ENCODE measurements around the gene LOXHD1. TPM values are rescaled to one million over a fixed set of nuclear protein-coding genes. Genes with fewer than 3 reads are reported as not detected.

LOXHD1 gene, protein sequence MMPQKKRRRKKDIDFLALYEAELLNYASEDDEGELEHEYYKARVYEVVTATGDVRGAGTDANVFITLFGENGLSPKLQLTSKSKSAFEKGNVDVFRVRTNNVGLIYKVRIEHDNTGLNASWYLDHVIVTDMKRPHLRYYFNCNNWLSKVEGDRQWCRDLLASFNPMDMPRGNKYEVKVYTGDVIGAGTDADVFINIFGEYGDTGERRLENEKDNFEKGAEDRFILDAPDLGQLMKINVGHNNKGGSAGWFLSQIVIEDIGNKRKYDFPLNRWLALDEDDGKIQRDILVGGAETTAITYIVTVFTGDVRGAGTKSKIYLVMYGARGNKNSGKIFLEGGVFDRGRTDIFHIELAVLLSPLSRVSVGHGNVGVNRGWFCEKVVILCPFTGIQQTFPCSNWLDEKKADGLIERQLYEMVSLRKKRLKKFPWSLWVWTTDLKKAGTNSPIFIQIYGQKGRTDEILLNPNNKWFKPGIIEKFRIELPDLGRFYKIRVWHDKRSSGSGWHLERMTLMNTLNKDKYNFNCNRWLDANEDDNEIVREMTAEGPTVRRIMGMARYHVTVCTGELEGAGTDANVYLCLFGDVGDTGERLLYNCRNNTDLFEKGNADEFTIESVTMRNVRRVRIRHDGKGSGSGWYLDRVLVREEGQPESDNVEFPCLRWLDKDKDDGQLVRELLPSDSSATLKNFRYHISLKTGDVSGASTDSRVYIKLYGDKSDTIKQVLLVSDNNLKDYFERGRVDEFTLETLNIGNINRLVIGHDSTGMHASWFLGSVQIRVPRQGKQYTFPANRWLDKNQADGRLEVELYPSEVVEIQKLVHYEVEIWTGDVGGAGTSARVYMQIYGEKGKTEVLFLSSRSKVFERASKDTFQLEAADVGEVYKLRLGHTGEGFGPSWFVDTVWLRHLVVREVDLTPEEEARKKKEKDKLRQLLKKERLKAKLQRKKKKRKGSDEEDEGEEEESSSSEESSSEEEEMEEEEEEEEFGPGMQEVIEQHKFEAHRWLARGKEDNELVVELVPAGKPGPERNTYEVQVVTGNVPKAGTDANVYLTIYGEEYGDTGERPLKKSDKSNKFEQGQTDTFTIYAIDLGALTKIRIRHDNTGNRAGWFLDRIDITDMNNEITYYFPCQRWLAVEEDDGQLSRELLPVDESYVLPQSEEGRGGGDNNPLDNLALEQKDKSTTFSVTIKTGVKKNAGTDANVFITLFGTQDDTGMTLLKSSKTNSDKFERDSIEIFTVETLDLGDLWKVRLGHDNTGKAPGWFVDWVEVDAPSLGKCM (N-terminal part only)
- total RNA-seq = not detected in 2 replicates

DNA sequence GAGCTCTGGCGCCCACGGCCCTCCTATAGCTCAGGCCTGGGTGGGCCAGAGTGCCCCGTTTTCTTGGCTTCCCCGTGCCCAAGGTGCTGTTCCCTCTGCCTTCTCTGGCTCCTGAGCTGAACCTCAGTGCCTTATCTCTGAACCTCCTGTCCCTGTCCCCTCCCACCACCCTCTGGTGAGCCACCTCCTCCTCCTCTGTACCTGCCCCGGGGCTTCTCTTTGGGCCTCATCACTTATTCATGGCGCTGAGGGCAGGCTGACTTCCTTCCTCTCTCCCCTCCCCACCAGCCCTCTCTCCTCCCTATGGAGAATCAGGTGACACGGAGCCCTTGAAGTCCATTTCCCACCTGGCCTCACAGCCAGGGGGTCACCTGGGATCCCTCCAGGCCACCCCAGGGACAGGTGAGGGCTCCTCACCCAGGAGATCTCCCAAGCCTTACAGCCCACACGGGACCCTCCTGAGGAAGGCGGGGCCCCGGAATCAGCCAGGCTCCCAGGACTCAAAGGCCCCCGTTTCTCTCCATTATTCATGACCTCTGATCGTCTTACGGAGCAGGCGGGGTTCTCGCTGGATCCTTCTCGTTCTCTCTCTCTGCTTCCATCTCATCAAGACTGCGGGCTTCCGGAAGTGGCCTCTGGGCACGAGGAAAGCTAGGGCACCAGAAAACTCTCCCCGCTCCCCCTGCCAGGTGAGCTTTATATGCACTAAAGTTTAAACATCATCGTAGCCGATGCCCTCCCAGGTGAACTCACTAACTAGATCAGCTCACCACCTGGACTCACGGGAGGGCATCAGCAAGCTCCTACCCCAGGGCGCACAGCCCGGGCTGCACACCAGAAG lies at the start of gene LOXHD1:
TSS of gene LOXHD1 (minus strand) at position 106 of the 841 bp plus-strand sequence. CDS start 187 bp downstream, outside the sequence.
- DNase-seq (ENCODE audit: low read depth, low spot score) = no peak

DNA sequence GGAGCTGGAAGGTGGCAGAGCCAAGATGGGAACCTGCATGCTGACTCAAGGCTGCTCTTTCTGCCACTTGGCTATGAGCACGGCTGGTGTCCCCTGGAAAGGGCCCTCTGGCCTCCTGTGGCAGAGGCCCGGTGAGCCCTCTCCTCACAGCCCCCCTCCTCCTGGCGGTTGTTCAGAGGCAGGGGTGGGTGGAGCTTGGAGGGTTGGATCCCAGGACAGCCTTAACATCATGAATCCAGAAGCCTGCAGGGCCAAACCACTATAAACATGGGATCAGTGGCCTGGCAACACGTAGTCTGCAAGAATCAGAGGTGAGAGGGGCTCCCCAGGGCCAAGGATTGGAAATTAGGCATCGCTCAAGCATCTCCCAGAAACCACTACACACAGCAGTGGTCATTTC lies 48.5 kb upstream of the LOXHD1 start:
- no peak for DNase-seq (ENCODE audit: low read depth, low spot score)

DNA sequence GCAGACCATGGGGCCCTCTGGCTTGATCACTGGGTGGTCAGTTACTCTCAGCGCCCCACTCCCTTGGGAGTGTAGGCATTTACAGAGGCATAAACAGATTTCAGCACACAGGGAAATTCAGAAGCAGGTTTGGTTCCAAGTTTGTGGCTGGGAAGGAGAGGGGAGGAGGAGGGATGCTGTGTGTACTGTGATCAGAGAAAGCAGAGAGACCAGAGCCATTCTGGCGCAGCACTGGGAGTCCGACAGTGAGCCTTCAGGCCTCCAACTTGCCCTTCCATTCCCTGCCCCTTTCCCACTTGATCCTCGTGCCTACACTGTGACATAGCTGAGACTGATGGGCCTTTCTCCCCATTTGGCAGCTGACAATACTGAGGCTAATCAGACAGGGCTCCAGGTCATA lies 47.8 kb upstream of the LOXHD1 start:
- no peak for DNase-seq (ENCODE audit: low read depth, low spot score)

DNA sequence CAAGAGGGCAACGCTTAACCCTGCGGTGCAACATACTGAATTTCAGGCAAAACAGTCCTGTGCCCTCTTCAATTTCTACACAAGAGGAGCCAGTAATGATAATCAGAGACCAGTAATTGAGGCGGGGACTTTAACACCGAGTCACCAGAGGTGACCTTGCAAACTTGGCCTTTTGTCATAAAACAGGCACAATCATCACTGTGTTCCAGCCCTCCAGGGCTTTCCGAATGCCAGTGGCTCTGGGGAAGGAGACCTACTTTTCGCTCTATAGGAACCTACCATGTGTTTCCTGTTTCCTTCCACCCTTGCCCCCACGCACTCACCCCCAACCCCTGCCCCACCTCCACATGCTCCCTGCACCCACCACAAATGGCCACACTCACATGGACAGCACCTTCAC lies 47.2 kb upstream of the LOXHD1 start:
- no peak for DNase-seq (ENCODE audit: low read depth, low spot score)

DNA sequence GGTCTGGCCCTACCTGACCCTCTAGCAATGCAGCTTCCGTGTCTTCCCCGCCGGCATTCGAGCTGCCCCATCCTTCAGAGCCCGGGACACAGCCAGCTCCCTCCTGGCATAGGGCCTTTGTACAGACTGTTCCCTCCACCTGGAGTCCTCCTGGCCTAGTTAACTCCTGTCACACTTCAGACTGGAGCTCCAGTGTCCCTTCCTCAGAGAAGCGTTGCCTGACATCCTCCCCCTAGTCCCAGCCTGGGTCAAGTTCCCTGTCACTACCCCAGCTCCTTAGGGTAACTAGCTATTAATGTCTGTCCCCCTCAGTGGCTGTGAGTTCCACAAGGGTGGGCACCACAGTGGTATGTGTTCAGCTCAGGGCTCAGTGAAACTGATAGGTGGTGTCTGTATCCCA lies 45.5 kb upstream of the LOXHD1 start:
- no peak for DNase-seq (ENCODE audit: low read depth, low spot score)

DNA sequence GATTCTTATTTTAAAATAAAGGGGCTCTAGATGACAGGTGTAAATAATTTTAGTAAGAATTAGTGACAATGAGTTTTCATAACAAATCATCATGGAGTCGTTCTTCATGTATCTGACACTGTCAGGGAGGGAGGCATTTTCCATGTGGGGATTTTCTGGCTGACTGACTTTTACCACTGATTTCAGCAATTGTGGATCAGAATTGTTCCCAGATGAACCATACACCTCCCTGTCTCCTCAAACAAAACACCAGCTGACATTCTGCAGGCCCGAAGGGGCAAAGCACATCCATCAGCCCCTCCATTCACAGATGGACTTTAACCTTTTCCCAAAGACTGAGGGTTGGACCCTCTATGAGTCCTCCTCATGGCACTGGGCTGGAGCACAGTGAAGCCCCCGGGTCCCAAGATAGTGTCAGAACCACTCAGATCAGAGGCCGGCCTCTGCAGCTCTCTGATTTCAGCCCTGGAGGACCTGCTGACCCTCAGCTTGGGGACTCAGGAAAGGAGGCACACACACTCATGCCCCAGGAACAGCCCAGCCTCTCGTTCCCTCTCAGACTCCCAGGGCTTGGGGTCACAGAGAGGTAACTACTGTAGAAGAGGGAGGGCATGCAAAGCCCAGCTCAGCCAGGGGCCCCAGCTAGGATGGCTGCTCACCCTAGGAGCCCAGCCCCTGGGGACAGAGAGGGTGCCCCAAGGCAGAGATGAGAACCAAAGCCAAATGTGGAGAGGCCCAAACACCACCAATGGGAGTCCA lies 43.2 kb upstream of the LOXHD1 start:
- no peak for DNase-seq (ENCODE audit: low read depth, low spot score)

DNA sequence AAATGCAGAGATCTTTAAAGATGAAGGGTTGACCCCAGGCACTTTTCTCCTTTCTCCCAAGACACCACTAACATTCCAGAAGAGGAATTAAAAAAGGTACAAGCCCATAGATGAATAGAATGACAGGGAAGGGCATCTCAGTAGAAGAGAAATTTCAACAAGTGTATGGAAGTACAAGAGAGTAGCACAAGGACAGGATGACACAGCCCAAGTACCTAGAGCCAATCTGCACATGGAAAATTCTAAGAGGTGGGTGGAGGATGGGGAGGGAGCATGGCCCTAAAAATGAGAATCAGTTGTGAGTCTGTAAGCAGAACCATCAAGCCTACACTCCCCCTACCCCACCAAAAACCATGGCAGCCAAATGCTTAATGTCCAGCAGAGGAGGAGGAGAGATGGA lies 39.7 kb upstream of the LOXHD1 start:
- DNase-seq (ENCODE audit: low read depth, low spot score) = no peak

DNA sequence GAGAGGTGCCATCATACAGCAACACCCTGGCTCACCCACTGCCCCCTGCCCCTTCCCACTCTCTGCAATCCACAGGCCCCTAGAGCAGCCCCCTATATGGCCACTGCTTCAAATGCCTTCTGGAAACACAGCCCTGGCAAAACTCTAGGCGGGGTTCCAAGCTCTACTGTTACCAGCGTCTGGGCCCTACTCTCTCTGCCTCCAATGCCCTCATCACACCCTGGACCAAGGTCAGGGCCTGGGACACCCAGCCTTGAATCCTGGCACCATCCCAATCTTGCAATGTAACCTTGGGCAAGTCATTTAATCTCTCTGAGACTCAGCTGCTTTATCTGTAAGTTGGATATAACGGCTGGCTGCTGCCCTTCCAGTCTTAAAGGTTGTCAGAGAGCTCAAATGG lies 39.2 kb upstream of the LOXHD1 start:
- DNase-seq (ENCODE audit: low read depth, low spot score) = no peak

DNA sequence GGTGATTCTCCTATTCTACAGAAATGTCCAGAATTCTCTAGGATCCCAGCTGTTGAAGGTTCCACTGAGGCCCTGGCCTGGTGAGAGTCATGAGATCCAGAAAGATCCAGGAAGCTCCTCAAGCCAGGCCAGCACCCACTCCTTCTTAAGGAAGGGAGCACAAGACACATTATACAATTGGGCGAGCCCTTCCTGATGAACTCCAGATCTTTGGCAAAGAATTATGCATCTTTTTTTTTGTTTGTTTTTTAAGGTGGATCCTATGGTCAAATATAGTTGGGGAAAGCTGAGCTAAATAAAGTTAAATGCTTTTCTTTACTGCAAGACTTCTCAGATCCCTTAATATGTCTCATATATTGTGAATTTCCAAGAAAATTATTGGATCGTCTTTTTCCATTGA lies 37.0 kb upstream of the LOXHD1 start:
- DNase-seq (ENCODE audit: low read depth, low spot score) = no peak

DNA sequence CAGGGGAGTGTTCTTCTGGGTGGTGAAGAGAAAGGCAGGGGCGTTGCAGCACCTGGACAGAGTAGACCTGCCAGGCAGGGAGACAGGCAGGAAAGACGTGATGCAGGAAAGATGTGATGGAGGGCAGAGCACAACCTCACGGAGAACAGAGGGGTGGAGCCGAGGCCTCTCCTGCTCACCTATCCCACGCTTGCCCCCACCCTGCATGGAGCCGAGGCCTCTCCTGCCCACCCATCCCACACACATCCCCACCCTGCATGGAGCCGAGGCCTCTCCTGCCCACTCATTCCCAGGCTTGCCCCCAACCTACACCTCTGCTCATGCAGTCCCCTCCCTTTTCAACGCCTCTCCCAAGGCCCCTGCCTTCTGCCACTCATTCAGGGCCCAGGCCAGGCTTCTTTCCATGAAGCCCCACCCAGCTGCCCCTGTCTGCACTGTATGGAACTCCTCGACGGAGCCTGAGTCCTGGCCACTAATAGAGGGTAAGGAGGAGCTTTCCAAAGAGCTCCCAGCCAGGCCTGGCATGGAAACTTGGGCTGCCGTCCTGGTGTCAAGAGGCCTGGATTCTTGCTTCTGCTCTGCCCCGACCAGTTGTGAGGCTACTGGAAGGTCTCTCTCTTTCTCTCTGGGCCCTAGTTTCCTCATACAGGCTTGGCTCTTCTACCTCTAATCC lies 32.0 kb upstream of the LOXHD1 start:
- no peak for DNase-seq (ENCODE audit: low read depth, low spot score)

DNA sequence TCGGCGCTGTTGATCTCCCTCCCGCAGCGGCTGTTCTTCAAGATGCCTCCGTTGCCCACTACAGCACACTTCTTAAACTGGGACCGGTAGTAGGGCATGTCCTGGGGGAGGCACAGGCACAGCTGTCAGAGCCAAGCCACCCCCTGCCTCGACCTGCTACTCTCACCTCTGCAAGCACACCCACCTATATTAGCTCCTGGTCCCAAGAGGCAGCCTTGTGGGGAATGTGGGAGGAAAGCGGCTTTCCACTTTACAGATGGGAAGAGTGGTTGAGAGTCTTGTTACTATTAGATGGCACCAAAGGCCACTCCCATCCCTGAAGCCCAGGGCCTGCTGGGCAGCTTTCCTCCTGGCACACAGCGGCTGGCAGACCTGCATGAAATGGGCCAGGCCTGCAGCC lies 29.2 kb upstream of the LOXHD1 start:
- DNase-seq (ENCODE audit: low read depth, low spot score) = no peak

DNA sequence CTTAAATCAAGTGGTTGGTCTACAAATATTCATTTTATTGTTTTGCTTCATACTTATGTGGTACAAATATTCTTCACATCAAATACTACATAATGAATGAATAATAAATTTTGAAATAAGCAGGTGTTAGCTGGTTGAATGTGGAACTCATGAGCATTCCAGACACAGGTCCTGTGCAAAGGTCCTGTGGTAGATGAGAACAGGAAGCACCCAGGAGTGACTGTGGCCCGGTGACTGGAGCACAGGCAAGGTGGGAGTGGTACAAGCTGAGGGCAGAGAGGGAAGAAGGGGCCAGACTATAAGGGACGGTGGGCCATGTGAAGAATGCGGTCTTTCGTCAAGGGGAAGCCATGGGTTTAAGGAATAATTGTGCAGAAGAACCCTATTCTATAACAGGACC lies 26.2 kb upstream of the LOXHD1 start:
- no peak for DNase-seq (ENCODE audit: low read depth, low spot score)

DNA sequence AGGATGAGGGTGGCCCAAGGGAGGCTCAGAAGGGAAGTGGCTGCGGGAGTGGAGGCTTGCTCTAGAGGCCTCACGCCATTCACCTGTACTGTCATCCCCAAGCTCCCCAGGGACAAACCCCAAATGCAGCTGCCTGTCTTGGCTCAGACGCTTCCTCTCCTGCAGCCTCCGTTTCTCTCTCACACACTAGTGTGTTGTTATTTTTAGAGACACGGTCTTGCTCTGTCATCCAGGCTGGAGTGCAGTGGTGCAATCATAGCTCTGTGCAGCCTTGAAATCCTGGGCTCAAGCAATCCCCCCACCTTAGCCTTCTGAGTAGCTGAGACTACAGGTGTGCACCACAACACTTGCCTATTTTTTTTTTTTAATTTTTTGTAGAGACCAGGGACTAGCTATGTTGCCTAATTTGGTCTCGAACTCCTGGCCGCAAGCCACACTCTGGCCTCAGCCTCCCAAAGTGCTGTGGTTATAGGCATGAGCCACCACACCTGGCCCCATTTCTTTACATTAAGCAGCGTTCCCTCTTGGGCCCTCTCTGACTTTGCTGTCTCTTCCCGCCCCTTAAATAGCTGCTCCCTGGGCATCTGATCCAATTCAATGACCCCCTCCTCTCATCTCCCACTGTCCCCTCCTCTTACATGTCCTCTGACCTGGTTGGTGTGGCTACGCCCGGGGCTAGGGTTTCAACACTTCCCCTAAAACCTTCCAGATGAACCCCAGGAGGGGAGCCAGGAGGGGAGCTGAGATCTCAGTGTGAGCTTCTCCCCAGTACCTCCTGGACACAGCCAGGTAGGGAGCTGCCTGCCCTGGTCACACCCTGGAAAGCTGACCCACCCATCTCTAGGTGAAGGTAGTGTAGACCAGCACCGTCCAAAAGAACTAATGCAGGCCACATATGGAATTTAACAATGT lies 24.0 kb upstream of the LOXHD1 start:
- DNase-seq (ENCODE audit: low read depth, low spot score) = no peak

DNA sequence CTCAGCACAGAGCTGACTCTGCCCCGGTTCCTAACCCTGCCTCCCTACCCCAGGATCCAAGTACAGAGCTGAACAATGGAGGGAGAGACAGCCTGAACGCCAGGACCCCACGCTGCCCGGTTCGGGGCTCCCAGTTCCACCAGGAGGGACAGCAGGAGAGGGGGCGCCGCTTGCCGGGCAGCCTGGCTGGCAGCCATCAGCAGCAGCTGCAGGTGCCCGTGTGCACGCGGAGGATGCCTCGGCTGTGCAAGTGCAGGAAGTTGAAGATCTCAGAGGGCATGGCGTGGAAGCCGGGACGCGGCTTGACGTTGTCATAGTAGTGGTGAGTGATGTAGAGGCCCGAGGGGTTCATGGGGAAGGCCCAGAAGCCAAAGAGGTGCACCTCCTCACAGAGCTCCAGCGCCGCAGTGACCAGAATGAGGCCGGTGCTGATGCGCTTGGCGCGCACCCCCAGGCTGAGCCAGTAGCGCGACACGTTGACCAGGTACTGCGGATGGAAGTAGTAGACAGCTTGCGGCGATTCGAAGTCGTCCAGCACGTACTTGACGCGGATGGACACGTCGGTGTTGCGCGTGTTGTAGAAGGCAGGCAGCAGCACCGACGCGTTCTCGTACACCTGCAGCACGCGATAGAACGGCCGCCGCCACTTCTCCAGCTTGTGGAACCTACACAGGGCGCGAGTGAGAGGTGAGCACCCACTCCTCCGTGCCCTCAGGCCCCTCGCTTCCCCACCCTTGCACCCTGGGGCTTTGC lies 23.0 kb upstream of the LOXHD1 start:
- no peak for DNase-seq (ENCODE audit: low read depth, low spot score)

DNA sequence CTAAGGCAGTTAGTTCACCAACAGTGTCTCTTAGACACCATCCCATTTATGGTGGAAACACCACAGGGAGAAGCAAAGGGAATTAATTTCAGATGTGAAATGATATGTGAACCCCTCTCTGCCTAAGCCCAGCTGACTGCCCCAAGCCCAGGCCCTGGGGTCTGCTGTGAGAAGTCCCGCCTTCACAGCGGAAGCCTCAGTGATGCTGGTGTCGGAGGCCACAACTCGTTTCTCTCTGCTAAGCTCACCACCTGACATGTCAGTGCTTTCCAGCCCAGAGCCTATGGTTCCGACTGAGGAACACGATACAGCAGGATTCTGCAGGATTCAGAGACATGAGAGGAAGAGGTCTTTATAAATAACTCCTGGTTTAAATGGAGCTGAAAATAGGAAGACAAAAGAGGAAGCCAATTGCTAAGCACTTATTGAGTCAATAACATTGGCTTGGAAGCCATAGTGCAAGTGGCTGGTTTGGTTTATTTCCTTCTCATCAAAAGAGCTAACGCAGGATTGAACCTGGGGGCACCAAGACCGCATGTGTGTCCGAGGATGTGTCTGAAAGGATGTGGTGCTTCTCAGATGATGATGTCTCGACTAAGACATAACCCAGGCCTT lies 21.9 kb upstream of the LOXHD1 start:
- DNase-seq (ENCODE audit: low read depth, low spot score) = no peak

DNA sequence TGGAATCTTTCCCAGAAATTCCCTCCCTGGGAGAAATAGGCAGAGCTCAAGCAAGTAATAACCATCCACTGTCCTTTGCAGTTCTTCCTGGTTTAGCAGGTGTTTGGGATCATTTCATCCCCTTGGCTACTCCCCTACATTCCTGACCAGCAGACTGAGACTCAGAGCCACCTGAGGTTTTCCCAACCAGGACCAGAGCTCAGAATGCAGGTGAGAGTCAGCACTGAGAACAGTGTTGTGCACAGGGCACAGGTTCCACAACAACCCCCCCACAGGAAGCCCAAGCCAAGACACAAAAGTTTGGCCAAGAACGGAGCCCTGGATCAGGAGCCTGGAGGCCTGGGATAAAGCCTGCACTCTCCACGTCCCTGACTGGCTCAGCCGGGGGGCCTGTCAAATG lies 21.0 kb upstream of the LOXHD1 start:
- no peak for DNase-seq (ENCODE audit: low read depth, low spot score)

DNA sequence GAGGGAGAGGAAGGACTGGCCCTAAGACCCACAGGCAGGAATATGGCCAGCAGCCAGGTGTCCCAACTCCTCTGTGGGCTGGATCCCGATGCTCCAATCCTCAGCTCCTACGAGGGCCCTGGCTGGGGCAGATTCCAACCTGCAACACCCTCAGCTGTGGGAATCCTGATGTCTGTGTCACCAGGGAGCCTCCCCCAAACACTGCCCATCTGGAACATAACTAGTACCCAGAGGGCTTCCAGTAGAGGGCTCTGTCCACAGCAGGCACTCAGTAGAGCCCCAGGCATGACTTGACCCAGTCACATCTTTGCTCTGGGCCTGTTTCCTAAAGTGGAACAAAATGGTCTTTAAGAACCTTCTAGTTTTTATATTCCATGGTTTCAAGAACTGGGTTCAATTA lies 20.6 kb upstream of the LOXHD1 start:
- no peak for DNase-seq (ENCODE audit: low read depth, low spot score)

Measured in pulmonary artery endothelial cell (primary cell).